K562 (cell line): ENCODE data around the gene CBFA2T3. TPM values are rescaled to one million over a fixed set of nuclear protein-coding genes. Genes with fewer than 3 reads are reported as not detected.

ENCODE experiments used
- ATF7 ChIP-seq: fragments of 450-650 bp; IDR thresholded peaks from 2 replicates; pipeline ENCODE4 v1.7.1; 2014; ENCODE audit warnings: mild to moderate bottlenecking, moderate library complexity
- BRD9 ChIP-seq: fragments of 450-650 bp; IDR thresholded peaks from 2 replicates; pipeline ENCODE4 v1.6.1; 2018; ENCODE audit warnings: low read depth; ENCODE audit not compliant: partially characterized antibody
- CBFA2T2 ChIP-seq: fragments of 450-650 bp; conservative IDR thresholded peaks from 2 replicates; pipeline ENCODE4 v1.6.1; 2017; ENCODE audit warnings: mild to moderate bottlenecking
- CHAMP1 ChIP-seq: fragments of 450-650 bp; IDR thresholded peaks from 2 replicates; pipeline ENCODE4 v1.6.1; 2016; ENCODE audit warnings: mild to moderate bottlenecking
- CHCHD3 ChIP-seq: fragments of 250-450 bp; sonication (Bioruptor Pico); IDR thresholded peaks from 2 replicates; pipeline ENCODE4 v2.1.2; 2022; ENCODE audit warnings: mild to moderate bottlenecking
- CTCF ChIP-seq, 3 experiments: IDR thresholded peaks in 2 of 3; conservative IDR thresholded peaks in 1 of 3; 2 replicates each; pipeline ENCODE4 v1.5.1; 2011 to 2012; ENCODE audit warnings: low read length in 3 of 3, mild to moderate bottlenecking in 3 of 3, control low read depth in 2 of 3, improper control_type of control experiment in 1 of 3, inconsistent platforms in 1 of 3, low read depth in 1 of 3, mixed read lengths in 1 of 3, moderate library complexity in 1 of 3; ENCODE audit not compliant: insufficient read depth in 2 of 3
- E2F1 ChIP-seq: sonication (generic); formaldehyde crosslinking; IDR thresholded peaks from 2 replicates; pipeline ENCODE4 v1.8.1; 2023; ENCODE audit warnings: mild to moderate bottlenecking, missing genetic modification reagents, moderate library complexity
- EGR1 ChIP-seq: fragments of 450-650 bp; conservative IDR thresholded peaks from 2 replicates; pipeline ENCODE4 v1.6.1; 2017; ENCODE audit warnings: mild to moderate bottlenecking
- FIP1L1 ChIP-seq: fragments of 200-400 bp; formaldehyde crosslinking; IDR thresholded peaks from 2 replicates; pipeline ENCODE4 v1.6.1; 2018; ENCODE audit warnings: mild to moderate bottlenecking, low read depth, low read length; ENCODE audit not compliant: poor library complexity, severe bottlenecking
- HDAC6 ChIP-seq: IDR thresholded peaks from 2 replicates; pipeline ENCODE4 v1.6.1; 2012; ENCODE audit warnings: low read depth, mild to moderate bottlenecking, control low read depth, inconsistent platforms, low read length, moderate library complexity
- HIVEP1 ChIP-seq: fragments of 250-450 bp; sonication (Bioruptor Pico); IDR thresholded peaks from 2 replicates; pipeline ENCODE4 v1.4.0; 2020; ENCODE audit warnings: mild to moderate bottlenecking
- KDM5B ChIP-seq: fragments of 200-600 bp; sonication (generic); IDR thresholded peaks from 2 replicates; pipeline ENCODE4 v1.6.1; 2012; ENCODE audit warnings: low read depth, mild to moderate bottlenecking, moderate library complexity, low read length, control low read depth, inconsistent platforms; ENCODE audit not compliant: insufficient replicate concordance
- OTX1 ChIP-seq: fragments of 450-650 bp; formaldehyde crosslinking; IDR thresholded peaks from 2 replicates; pipeline ENCODE4 v1.4.0; 2022; ENCODE audit warnings: mild to moderate bottlenecking
- POLR2A ChIP-seq: fragments of 450-650 bp; conservative IDR thresholded peaks from 2 replicates; pipeline ENCODE4 v1.6.1; 2016
- POLR2G ChIP-seq: fragments of 200-400 bp; formaldehyde crosslinking; IDR thresholded peaks from 2 replicates; pipeline ENCODE4 v1.6.1; 2017; ENCODE audit warnings: low read depth, mild to moderate bottlenecking, antibody characterized with exemption, low read length, moderate library complexity
- RBM17 ChIP-seq: fragments of 200-400 bp; formaldehyde crosslinking; IDR thresholded peaks from 2 replicates; pipeline ENCODE4 v1.6.1; 2017; ENCODE audit warnings: low read depth, mild to moderate bottlenecking, low read length, borderline replicate concordance
- RBM22 ChIP-seq: fragments of 200-400 bp; formaldehyde crosslinking; IDR thresholded peaks from 2 replicates; pipeline ENCODE4 v1.6.1; 2018; ENCODE audit warnings: low read length, low read depth; ENCODE audit not compliant: poor library complexity, severe bottlenecking
- SRF ChIP-seq, 2 experiments: fragments of 250-450, 450-650 bp in 1 of 2; sonication (Bioruptor Pico) in 1 of 2; sonication (generic) in 1 of 2; formaldehyde crosslinking; IDR thresholded peaks; 2 replicates each; pipeline versions ENCODE4 v1.5.0 to v1.5.1; 2020 to 2022; ENCODE audit warnings: mild to moderate bottlenecking in 1 of 2, missing genetic modification reagents in 1 of 2
- SUPT5H ChIP-seq: fragments of 450-650 bp; IDR thresholded peaks from 2 replicates; pipeline ENCODE4 v1.6.1; 2016
- ZNF347 ChIP-seq: fragments of 450-650 bp; formaldehyde crosslinking; IDR thresholded peaks from 2 replicates; pipeline ENCODE4 v1.4.0; 2020; ENCODE audit warnings: low read depth, mild to moderate bottlenecking, moderate library complexity
- ZNF395 ChIP-seq: fragments of 200-800 bp; sonication (Bioruptor generic); IDR thresholded peaks from 2 replicates; pipeline ENCODE4 v1.6.1; 2017; ENCODE audit warnings: missing genetic modification characterization, missing compliant biosample characterization
- ZNF436 ChIP-seq: fragments of 250-450, 450-650 bp; sonication (Bioruptor Pico); formaldehyde crosslinking; IDR thresholded peaks from 2 replicates; pipeline ENCODE4 v1.7.0; 2020; ENCODE audit warnings: mild to moderate bottlenecking
- polyA plus RNA-seq, 8 experiments: library from polyadenylated mRNA; depleted of rRNA in 4 of 8; stranded (reverse) in 5 of 8; unstranded in 3 of 8; fragments of >200 nt; fragmentation: Nextera tagmentation in 2 of 8; fragmentation: Illumina TruSeq in 1 of 8; extraction: Ambion mirVana in 2 of 8; extraction: Trizol in 1 of 8; gene quantifications; 2 replicates each; pipeline versions ENCODE4 v1.2.1 to v1.2.3, GENCODE V29; 2011 to 2014; ENCODE audit warnings: inconsistent platforms in 1 of 8, missing spikeins in 1 of 8
- total RNA-seq, 7 experiments: library from RNA; depleted of rRNA in 6 of 7; stranded (reverse); fragments of >200 nt in 6 of 7; fragmentation: Illumina TruSeq in 2 of 7; extraction: Trizol in 2 of 7; gene quantifications; 2 replicates each; pipeline versions ENCODE4 v1.2.1 to v1.2.3, GENCODE V29; 2011 to 2021; ENCODE audit warnings: low replicate concordance in 1 of 7

Gene CBFA2T3
- total and polyA plus RNA-seq, 9 of the 15 experiments (the other 6 are each of a cell fraction or from before 2014, with no cell fraction given) = 2.3 to 145 (median 6.7) TPM

GRCh38 chr16:88871730-88872416 is 105.1 kb downstream of the CBFA2T3 start (continued):
- TF ChIP-seq CHCHD3 (CRISPR knock-in tag) = no peak
- peak; percentile 27; the same call in 1 of the 2 replicates for TF ChIP-seq CBFA2T2
- TF ChIP-seq ZNF347 (CRISPR knock-in tag) = no peak
- TF ChIP-seq HIVEP1 (CRISPR knock-in tag) = no peak
- no peak for TF ChIP-seq ZNF395 (CRISPR knock-in tag)
- TF ChIP-seq EGR1 = peak; percentile 49
- no peak for TF ChIP-seq KDM5B
- peak; percentile 87 for TF ChIP-seq POLR2G
- TF ChIP-seq CHAMP1 = no peak
- no peak for TF ChIP-seq ATF7
- no peak for TF ChIP-seq HDAC6
- peak; percentile 15; the same call in 1 of the 2 replicates for TF ChIP-seq SUPT5H
- TF ChIP-seq RBM22 = peak; percentile 98
- TF ChIP-seq POLR2A = 0 out of 2 replicates have a peak, but pooled peaks have one; percentile 13
- no peak for TF ChIP-seq BRD9
- no peak for TF ChIP-seq E2F1
- TF ChIP-seq RBM17 = no peak
- TF ChIP-seq ZNF436 (CRISPR knock-in tag) = no peak
- TF ChIP-seq OTX1 = no peak
- peak; percentile 21 for TF ChIP-seq FIP1L1
- 0 out of 4 replicates have a peak, but pooled peaks of 1 of the 2 experiments have one; percentile 28 for TF ChIP-seq SRF (CRISPR knock-in tag; IDR thresholded peaks at IDR 0.05)
- no peak for TF ChIP-seq CTCF (IDR thresholded peaks at IDR 0.05 in 2 of 3, conservative IDR thresholded peaks at IDR 0.05 in 1 of 3; ENCODE audit: insufficient read depth in 2 of 3, low read depth in 1 of 3, low read length in 3 of 3)
